NT2/D1 (cell line): ENCODE results near the gene CEP295NL.

Experiments used
- SUZ12 ChIP-seq: IDR thresholded peaks from 2 replicates; pipeline ENCODE4 v1.6.1; 2011; ENCODE audit not compliant: insufficient read length, insufficient read depth; ENCODE audit errors: extremely low read depth
- YY1 ChIP-seq: IDR thresholded peaks from 2 replicates; pipeline ENCODE4 v1.6.1; 2011; ENCODE audit not compliant: insufficient read length, insufficient read depth
- ZNF274 ChIP-seq: IDR thresholded peaks from 2 replicates; pipeline ENCODE4 v1.6.1; 2011; ENCODE audit warnings: mild to moderate bottlenecking, low read depth, low read length

GRCh38 chr17:78896834-78897663 lies 6.0 kb downstream of the CEP295NL start:
- TF ChIP-seq YY1 (no peak), SUZ12 (no peak), ZNF274 (no peak)
